NT2/D1 (cell line): ENCODE data around the gene PLXNC1.

Experiments
- YY1 ChIP-seq: IDR thresholded peaks from 2 replicates; pipeline ENCODE4 v1.6.1; 2011; ENCODE audit not compliant: insufficient read length, insufficient read depth
- ZNF274 ChIP-seq: IDR thresholded peaks from 2 replicates; pipeline ENCODE4 v1.6.1; 2011; ENCODE audit warnings: mild to moderate bottlenecking, low read depth, low read length

GRCh38 chr12:94126067-94126466 lies 22.3 kb upstream of the PLXNC1 start:
- no peak for TF ChIP-seq YY1
- no peak for TF ChIP-seq ZNF274
